Activated B cell treated with CpG ODN at 0.5 μM for 24 hours (primary cell): ENCODE results near the gene GJB3. TPM values are rescaled to one million over a fixed set of nuclear protein-coding genes. Genes with fewer than 3 reads are reported as not detected.

Experiments
- ATAC-seq: fragments of 200-7000 bp; cut with Tn5 transposase; one replicate; pipeline ENCODE4 v1.10.0; 2021; ENCODE audit warnings: low read depth, mild to moderate bottlenecking, moderate library complexity
- CTCF ChIA-PET: fragments of 350-600 bp; sonication (Branson Sonifier 250); formaldehyde crosslinking; loops from one replicate; lab custom pipeline; 2021; ENCODE audit warnings: antibody characterized with exemption; lab: Charles Lee
- POLR2A ChIA-PET: fragments of 350-600 bp; sonication (Branson Sonifier 250); formaldehyde crosslinking; loops from one replicate; lab custom pipeline; 2021; ENCODE audit warnings: antibody characterized with exemption; lab: Charles Lee
- DNase-seq: peaks from one replicate; pipeline ENCODE4 v3.0.0; 2022
- H3K27ac Mint-ChIP-seq: one replicate; pipeline ENCODE4 v1.8.0; 2020; ENCODE audit warnings: mixed read lengths
- H3K27me3 Mint-ChIP-seq: one replicate; pipeline ENCODE4 v1.8.0; 2021; ENCODE audit warnings: mixed read lengths
- H3K36me3 Mint-ChIP-seq: one replicate; pipeline ENCODE4 v1.8.0; 2021; ENCODE audit warnings: low read depth, mixed read lengths
- H3K4me1 Mint-ChIP-seq: one replicate; pipeline ENCODE4 v1.8.0; 2021; ENCODE audit warnings: mixed read lengths
- H3K4me3 Mint-ChIP-seq: one replicate; pipeline ENCODE4 v1.8.0; 2020; ENCODE audit warnings: mild to moderate bottlenecking, mixed read lengths
- H3K9me3 Mint-ChIP-seq: one replicate; pipeline ENCODE4 v1.8.0; 2020; ENCODE audit warnings: mixed read lengths
- CTCF ChIP-seq: fragments of 200-600 bp; IDR thresholded peaks from one replicate; pipeline ENCODE4 v1.8.0; 2022; ENCODE audit warnings: antibody characterized with exemption, mild to moderate bottlenecking
- intact Hi-C: fragments of 100-400 bp; cut with micrococcal nuclease; formaldehyde crosslinking; loops from one replicate; pipeline ENCODE4 v1.15.1; 2024
- total RNA-seq: library from RNA; stranded (reverse); gene quantifications from 2 replicates; pipeline ENCODE4 v1.2.3, GENCODE V29; 2022

The GJB3 gene
- total RNA-seq, 1 donor from 2014 or later, result not detected

- no peak for TF ChIP-seq CTCF
- POLR2A ChIA-PET, result no interaction called here
- ATAC-seq (no peak), DNase-seq (no peak)
- Mint-ChIP-seq H3K9me3 (no peaks in the 10 kb centered on the region), H3K4me3 (no peak overlapping the region), H3K4me1 (no peaks in the 10 kb centered on the region), H3K27ac (no peak overlapping the region), H3K36me3 (no peaks in the 10 kb centered on the region), H3K27me3 (peaks cover 54% of the 10 kb centered on the region)
- CTCF ChIA-PET, result no interaction called here
- intact Hi-C loops, result no loop called here
Observed at GRCh38 chr1:34780528-34780927, 486 bp upstream of the GJB3 start.

DNA sequence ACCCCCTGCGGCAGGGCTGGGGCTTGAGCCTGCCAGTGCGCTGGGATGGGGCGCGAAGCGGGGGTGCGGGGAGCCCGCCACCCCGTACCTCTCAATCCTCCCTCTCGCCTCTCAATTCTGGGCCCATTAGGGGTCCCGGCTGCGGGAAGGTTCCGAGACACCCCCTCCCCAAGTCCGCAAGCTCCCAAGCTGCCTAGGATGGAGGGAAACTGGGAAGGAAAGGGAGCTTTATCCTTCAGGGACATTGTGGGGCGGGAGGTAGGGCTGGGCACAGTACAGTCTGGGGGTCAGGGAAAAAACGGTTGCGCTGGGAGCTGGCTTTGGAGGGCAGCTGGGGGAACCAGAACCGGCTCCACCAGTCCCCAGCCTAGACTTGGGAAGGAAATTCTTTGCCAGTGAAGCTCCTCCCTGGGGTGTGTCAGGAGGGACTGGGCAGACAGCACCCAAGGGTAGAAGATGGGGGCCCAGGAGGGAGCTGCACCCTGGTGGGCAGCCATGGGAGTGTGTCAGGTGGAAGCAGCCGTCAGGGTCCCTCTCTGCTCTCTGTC lies 904 bp downstream of the GJB3 start:
- POLR2A ChIA-PET, result no interaction called here
- no peak for TF ChIP-seq CTCF
- intact Hi-C loops, result no loop called here
- Mint-ChIP-seq H3K9me3 (no peaks in the 10 kb centered on the region), H3K4me1 (peaks cover 2% of the 10 kb centered on the region), H3K36me3 (no peaks in the 10 kb centered on the region), H3K27ac (no peak overlapping the region), H3K4me3 (no peak overlapping the region), H3K27me3 (peaks cover 61% of the 10 kb centered on the region)
- ATAC-seq (no peak), DNase-seq (no peak)
- CTCF ChIA-PET, result no interaction called here

GRCh38 chr1:34784751-34785221 lies 3.8 kb downstream of the GJB3 start:
- Mint-ChIP-seq H3K4me3 (no peak overlapping the region), H3K9me3 (no peaks in the 10 kb centered on the region), H3K4me1 (peaks cover 2% of the 10 kb centered on the region), H3K27ac (no peak overlapping the region), H3K36me3 (no peaks in the 10 kb centered on the region), H3K27me3 (peaks cover 48% of the 10 kb centered on the region)
- DNase-seq (no peak), ATAC-seq (no peak)
- intact Hi-C loops, result no loop called here
- POLR2A ChIA-PET, result no interaction called here
- CTCF ChIA-PET, result no interaction called here
- TF ChIP-seq CTCF, result no peak

DNA sequence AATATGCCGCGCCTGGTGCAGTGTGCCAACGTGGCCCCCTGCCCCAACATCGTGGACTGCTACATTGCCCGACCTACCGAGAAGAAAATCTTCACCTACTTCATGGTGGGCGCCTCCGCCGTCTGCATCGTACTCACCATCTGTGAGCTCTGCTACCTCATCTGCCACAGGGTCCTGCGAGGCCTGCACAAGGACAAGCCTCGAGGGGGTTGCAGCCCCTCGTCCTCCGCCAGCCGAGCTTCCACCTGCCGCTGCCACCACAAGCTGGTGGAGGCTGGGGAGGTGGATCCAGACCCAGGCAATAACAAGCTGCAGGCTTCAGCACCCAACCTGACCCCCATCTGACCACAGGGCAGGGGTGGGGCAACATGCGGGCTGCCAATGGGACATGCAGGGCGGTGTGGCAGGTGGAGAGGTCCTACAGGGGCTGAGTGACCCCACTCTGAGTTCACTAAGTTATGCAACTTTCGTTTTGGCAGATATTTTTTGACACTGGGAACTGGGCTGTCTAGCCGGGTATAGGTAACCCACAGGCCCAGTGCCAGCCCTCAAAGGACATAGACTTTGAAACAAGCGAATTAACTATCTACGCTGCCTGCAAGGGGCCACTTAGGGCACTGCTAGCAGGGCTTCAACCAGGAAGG lies 4.3 kb downstream of the GJB3 start:
- H3K27ac Mint-ChIP-seq, result no peak overlapping the region
- H3K36me3 Mint-ChIP-seq, result no peaks in the 10 kb centered on the region
- DNase-seq (no peak), ATAC-seq (no peak)
- peaks cover 3% of the 10 kb centered on the region for H3K4me1 Mint-ChIP-seq
- ChIA-PET POLR2A (no interaction called here), CTCF (no interaction called here)
- intact Hi-C loops, result no loop called here
- TF ChIP-seq CTCF, result no peak
- H3K27me3 Mint-ChIP-seq, result peaks cover 46% of the 10 kb centered on the region
- H3K4me3 Mint-ChIP-seq, result no peak overlapping the region
- H3K9me3 Mint-ChIP-seq, result no peaks in the 10 kb centered on the region

DNA sequence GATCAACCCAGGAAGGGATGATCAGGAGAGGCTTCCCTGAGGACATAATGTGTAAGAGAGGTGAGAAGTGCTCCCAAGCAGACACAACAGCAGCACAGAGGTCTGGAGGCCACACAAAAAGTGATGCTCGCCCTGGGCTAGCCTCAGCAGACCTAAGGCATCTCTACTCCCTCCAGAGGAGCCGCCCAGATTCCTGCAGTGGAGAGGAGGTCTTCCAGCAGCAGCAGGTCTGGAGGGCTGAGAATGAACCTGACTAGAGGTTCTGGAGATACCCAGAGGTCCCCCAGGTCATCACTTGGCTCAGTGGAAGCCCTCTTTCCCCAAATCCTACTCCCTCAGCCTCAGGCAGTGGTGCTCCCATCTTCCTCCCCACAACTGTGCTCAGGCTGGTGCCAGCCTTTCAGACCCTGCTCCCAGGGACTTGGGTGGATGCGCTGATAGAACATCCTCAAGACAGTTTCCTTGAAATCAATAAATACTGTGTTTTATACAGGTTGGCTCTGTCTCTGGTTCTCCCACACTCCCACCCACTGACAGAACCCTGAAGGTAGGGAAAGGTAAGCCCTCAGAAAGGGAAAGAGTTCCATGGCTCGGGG lies 5.0 kb downstream of the GJB3 start:
- POLR2A ChIA-PET, result interaction anchor here (0.9 kb wide), 1 partner anchor 199 kb away, joined by 3 read pairs; the partner anchor contains the start of gene TMEM35B
- DNase-seq, result no peak
- peaks cover 48% of the 10 kb centered on the region for H3K27me3 Mint-ChIP-seq
- intact Hi-C loops, result loop anchor here (1.0 kb wide), 2 partner anchors 66 to 80 kb away; no protein-coding TSS in a partner anchor
- H3K36me3 Mint-ChIP-seq, result no peaks in the 10 kb centered on the region
- H3K9me3 Mint-ChIP-seq, result no peaks in the 10 kb centered on the region
- CTCF ChIA-PET, result interaction anchor here (0.7 to 1.2 kb wide), 4 partner anchors 18 to 81 kb away, joined by 3 to 8 read pairs (median 4); no protein-coding TSS in a partner anchor
- TF ChIP-seq CTCF, result no peak
- no peak for ATAC-seq
- H3K4me1 Mint-ChIP-seq, result peaks cover 3% of the 10 kb centered on the region
- H3K4me3 Mint-ChIP-seq, result no peak overlapping the region
- H3K27ac Mint-ChIP-seq, result no peak overlapping the region
